HCEC 1CT (cell line): Measurements from ENCODE around the gene DIRAS1.
"Not testable (repeated sequence)": the region's sequence is repeated elsewhere in the genome, so short reads cannot be mapped to it uniquely, and the experiment has no call there.

Experiments
- DNase-seq: peaks from one replicate; pipeline ENCODE4 v3.0.0-alpha.2; 2017

DIRAS1 gene

DNA sequence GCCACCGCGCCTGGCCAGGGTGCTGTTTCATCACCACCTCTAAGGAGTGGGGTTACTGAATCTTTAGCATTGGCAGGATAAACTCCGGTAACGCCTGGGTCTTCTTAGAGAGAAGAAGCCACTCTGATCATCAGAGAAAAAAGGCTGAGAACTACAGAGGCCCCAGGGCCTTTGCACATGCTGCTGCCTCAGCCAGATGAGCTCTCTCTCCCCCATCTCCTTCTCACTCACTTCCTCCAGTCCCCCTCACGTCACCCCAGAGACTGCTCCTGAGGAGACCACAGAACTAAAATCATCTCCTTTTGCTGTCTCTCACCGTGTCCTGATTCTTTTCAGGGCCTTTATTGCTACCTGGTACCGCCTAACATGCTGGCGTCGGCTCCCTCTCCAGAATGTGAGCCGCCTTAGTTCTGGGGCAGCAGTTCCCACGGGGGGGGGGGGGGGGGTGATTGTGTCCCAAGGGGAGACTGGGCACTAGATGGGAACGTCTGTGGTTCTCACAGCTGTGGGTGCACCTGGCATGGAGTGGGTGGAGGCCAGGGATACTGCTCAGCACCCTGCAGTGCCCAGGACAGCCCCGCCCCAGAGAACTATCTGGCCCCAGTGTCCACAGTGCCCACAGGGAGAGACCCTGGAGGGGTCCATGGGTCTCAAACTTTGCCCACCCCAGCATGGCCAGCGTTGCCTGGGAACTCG lies 5.1 kb upstream of the DIRAS1 start:
- no peak for DNase-seq

DNA sequence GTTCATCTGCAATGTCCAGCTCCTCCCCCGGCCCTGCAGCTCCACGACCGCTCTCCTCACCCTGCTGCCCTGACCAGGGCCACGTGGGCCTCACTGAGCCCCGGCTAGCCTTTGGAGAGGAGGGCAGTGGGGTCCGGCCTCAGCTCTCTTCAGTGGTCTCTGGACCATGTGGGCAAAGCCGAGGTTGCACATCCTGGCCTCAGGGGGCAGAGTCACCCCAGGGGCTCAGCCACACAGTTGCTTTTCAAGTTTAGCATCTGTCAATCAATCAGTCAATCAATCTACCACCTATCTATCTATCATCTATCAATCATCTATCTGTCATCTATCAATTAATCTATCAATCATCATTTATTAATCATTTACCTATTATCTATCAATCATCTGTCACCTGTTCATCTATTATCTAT lies 3.0 kb upstream of the DIRAS1 start:
- DNase-seq, result no peak

DNA sequence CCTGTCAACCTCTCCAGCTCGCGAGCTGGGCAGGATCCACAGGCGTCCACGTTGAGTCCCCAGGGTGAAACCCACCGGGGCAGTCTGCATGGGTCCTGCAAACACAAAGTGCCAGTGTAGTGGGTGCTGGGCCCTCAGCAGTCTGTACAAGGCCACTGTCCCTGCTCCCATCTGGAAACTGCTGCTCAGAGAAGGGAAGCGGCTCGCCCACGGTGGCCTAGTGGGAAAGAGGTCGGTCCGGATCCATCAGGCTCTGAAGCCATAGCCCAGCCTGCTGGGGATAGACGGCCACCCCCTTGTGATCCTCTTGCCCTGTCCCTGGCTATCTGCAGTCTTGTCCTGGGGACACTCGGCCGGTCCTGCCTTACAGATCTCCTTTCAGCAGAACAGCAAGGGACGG lies 2.6 kb upstream of the DIRAS1 start:
- no peak for DNase-seq

DNA sequence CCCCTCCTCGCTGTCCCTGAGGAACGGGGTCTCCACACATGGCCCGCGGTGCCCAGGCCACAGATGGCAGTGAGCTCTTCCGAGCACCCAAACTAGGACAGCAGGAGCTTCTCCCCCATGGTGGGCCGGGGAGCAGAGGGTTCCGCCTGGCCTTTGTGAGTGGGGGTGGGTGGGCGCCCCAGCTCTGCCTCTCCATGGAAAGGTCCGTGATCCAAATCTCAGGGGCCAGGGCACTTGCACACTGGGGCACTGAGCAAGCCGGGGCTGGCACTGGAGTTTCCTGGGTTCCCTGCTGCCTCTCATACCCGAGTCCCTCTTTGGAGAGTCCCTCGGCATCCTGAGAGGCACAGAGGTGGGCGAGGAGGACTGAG lies 2.2 kb upstream of the DIRAS1 start:
- no peak for DNase-seq

DNA sequence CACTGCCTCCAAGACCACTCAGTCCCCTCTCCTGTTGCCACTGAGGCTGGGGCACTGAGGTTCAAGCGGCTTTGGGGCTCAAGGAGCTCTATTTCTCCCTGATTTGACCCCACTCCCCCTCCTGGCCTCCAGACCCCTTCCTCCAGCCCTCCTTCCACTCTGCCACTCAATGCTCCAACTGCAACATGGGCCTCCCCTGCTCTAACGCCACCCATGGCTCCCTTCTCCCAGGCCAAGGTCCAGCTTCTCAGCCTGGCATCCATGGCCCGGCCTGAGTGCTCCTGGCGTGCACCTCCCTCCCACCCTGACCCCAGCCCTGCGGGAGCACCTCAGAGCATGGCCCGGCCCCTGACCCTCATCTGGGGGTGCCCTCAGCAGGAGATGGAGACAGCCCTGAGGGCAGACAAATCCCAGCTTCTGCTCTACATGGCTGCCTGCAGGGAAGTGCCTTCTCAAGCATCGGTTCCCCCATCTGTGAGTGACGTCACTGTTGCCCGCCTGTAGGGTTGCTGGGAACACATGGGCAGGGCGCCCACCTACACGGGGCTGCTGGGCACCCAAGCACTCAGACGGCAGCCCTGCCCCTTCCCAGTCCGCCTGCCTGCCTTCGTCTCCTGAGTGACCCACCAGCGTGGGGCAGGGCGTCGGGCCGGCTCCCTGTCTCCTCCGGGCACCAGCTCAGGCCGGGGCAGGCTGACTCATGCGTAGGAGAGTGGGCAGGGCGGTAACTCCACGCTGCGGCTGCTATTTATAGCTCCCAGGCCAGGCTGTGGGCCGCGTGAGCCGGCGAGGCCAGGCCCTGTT lies 1.6 kb upstream of the DIRAS1 start:
- peak; percentile 80 for DNase-seq

DNA sequence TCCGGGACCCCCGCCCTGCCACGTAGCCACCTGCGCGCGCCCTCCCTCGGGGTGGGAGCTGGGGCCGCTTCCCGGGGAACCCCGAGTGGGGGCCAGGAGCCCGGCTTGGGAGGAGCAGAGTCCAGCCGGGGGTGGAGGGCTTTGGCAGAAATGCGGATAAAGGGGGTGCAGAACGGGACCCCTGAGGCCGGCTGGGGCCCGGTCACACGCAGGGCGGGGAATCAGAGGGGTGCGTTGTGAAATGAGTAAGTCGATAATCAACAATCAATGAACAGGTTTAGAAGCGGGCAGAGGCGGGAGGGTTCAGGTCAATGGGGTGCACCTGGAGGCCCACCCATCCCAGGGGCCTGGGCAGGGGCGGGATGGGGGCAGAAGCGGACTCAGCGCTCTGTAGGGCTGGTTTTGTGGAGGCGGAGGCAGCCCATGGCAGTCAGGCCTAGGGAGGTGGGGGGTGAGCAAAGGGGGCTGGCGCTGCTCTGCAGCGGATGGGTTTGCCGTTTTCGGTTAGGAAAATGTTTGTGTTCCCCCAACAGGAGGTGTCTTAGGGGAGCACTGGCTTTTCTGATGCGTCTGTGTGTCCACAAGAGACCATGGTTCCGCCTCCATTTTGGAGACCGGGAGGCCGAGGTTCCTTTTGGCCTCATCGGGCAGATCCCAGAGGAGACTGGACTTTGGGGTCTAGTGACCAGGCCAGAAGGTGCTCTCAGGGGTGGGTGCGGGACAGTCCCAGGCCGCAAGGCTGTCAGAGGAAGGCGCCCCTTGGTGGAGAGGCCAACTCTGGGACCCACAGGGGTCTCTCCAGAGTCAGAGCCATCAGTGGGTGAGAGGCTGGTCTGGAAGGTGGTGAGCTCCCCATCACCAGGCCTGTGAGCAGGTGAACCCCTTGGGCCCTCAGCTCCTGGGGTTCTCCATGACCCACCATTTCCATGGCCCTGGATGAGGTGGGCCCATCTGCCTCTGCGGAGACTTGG lies 683 bp upstream of the DIRAS1 start:
- no peak for DNase-seq

DNA sequence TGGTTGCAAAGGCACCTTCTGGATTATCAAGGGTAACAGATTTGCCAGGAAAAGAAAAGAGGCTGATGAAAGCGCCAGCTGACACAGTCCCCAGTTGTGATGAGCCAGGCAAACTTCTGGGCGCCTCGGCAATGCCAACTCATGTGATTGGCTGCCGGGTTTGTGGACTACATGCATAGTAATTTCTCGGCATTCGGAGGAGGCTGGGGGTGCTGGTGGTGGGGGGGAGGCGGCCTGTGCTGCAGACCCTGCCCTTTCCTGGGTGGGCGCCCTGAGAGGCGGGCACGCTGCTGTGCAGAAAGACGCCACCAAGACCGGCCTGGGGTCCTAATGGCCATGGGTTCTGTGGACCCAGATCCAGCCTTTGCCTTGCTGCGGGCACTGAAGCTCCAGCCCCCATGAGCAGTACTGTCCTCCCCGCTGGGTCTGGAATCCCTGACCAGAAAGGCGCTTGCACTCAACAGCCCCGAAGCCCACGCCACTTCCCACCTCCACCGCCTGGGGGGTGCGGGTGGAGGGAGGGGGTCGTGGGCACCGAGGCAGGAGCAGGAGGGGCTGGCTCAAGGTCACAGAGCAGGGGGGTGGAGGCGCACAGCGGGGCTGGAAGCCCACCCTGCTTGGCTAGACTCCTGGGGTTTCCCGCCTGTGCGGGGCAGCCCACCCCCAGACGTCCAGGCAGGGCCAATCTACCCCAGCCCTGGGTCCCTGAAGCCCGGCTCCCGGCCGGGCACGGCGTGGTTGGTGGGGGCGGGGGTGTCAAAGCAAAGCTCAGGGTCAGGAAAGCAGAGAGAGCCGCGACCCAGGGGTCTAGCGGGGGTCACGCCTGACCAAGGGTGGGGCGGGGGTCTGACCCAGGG lies 1.0 kb downstream of the DIRAS1 start:
- peak; percentile 32 for DNase-seq

DNA sequence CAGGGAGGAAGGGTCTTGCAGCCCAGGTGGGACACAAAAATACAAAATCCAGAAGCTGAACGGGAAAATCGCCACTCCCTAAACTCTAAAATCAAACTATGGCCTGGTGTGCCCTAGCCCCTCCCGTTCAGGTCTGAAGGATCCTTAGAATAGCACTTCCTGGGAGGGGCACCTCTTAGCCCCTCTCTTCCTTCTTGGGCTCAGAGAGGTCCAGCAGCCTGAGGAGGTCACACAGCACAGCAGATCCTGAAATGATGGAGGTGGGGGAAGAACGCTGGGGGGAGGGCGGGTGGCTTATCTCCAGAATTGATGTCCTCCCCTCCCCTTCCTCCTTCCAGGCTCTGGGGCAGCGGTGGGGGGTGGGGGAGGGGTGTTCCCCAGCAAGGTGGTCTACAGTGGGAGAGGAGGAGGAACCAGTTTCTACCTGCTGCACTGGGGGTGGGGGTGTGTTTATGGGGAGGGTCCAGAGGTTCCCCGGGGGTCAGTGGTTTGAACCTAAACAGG lies 1.9 kb downstream of the DIRAS1 start:
- no peak for DNase-seq

DNA sequence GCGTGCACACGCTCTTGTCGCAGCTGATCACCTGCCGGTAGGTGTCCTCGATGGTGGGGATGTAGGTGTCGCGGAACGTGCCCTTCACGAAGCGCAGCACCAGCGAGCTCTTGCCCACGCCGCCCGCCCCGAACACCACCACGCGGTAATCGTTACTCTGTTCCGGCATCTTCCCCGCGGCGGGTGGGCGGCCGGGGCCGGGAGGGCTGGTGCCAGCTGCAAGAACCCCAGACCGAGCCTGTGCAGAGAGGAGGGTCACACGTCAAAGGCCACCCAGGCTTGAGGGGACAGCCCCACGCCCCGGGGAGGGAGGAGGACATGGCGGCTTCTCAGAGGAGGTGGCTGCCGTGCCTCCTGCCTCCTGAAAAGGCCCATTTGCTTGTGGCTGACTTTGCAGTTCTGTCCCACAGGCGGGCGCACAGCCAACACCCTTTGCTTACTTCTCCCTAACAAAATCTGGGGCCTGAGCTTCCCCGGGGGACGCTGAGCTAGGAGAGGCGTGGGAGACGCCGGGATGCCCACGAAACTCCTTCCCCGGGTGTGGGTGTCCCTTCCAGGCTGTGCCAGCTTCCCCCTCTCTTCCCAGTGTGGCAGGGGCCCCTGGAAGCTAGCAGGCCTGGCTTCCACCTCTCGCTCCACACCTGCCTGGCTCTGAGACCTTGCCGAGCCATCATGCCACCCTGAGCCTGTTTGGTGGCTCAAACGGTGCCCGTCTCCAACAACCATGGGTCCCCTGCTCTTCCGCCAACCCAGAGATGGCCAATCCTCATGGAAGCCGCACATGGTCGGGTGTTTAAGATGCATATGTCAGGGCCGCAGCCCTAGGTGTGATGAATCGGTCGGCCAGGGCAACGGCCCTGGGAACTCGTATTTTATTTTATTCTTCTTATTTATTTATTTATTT lies 3.3 kb downstream of the DIRAS1 start:
- no peak for DNase-seq

DNA sequence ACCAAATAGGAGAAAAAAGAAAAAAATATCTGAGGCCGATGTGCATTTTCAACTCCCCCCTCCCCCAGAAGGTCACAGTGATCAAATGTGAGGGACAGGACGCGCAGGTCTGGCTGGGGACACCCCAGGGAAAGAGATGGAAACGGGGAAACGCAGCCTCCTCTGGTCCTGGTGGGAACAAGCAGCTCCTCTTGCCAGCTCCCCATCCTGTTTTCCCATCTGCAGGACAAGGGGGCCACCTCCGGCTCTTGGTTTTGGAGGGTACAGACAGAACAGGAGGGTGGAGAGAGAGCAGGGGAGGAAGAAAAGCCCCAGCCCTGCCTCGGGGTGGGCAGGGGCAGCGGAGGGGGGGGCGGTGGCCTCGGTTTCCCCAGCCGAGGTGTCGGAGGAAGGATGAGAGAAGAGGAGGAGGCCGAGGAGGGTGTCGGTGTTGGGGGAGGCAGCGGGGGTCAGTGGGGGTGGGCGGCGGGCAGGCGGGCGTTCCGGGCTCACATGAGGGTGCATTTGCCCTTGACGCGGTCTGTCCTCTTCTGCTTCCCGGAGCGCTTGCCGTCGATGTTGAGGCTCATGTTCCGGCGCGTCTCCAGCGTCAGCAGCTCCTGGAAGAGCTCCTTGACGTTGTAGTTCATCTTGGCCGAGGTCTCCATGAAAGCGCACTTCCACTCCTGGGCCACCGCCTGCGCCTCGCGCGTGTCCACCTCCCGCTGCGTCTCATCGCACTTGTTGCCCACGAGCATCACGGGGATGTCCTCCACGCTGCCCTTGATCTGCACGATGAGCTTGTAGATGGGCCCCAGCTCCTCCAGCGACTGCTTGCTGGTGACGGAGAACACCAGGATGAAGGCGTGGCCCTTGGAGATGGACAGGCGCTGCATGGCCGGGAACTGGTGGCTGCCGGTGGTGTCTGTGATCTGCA lies 4.2 kb downstream of the DIRAS1 start:
- no peak for DNase-seq

DNA sequence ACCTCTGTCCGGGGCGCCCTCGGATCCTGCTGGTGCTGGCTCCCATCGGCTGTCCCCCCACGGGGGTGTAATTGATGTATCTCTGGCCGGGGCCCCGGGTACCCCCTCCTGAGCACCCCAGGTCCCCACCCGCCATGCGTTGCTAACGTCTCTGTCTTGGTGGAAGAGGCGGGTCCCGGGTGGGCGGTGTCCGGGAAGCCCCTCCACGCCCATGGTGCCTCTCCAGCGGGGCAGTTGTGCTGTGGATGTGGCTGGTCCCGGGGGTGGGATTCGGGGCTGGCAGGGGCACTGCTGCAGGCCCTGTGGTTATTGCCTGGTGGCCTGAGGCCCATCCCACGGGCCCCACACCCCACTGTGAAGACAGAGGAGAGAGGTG lies 4.9 kb downstream of the DIRAS1 start:
- DNase-seq, result no peak

DNA sequence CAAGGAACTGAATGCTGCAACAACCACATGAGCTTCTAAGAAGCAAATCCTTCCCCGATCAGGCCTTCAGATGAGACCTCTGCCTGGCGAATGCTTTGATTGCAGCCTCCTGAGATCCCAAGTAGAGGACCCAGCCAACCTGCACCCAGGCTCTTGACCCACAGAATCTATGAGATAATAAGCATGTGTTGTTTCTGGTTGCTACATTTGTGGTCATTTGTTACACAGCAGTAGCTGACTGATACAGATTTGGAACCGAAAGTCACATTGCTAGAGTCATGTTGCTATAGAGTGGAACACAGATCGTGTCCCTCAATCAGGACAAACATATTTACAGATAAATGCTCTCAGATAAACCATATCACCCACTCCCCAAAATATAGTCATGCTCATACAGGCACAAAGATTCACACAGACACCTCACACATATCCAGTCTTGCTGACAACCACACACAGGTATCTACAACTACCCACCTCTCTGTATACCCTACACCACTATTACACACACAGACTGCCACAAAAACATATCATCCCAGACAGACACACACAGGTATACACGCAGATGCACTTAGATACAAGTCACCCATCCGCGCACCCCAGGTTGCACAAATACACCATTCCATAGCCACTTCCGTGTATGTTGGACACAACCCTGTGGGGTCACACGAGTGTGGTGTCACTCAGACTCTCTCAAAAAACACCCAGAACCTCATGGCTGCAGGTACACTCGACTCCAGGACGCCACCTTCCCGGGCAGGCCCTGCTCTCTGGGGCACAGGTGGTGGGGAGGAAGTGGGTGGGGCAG lies 5.5 kb downstream of the DIRAS1 start:
- DNase-seq, result no peak

DNA sequence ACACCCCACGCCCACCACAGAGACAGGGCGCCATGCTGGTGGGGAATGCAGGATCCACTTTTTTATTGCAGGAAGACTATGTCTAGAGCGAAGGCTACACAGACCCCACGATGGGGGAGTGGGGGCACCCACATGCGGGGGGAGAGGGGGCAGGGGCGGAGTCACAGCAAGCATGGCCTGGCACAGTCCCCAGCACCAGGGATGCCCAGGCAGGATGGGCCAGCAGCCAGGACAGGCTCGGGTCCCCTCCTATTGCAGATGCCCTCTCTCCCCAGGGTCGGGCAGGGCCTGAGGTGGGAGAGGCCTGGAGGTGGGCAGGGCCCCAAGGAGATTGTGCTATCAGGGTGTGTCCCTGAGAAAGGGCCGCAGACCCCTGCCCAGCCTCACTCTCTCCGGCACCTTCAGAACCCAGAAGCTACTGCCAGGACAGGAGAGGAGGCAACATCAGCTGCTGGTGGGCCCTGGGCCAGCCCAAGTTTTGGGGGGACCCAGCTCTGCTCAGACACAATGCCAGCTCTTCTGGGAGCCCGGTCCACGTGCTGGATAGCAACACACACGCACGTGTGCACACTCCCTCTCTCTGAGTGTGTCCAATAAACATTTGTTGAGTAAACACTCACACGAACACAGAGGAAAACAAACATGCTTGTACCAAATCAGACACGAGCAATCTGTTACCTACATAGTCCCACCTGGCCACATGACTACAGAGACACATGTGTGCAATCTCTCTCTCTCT lies 6.5 kb downstream of the DIRAS1 start:
- DNase-seq, result no peak

DNA sequence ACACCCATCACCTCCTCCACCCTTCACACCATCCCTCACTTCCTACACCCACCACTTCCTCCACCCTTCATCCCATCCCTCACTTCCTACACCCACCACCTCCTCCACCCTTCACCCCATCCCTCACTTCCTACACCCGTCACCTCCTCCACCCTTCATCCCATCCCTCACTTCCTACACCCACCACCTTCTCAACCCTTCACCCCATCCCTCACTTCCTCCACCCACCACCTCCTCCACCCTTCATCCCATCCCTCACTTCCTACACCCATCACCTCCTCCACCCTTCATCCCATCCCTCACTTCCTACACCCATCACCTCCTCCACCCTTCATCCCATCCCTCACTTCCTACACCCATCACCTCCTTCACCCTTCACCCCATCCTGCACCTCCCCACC lies 7.1 kb downstream of the DIRAS1 start:
- DNase-seq, result not testable (repeated sequence)

DNA sequence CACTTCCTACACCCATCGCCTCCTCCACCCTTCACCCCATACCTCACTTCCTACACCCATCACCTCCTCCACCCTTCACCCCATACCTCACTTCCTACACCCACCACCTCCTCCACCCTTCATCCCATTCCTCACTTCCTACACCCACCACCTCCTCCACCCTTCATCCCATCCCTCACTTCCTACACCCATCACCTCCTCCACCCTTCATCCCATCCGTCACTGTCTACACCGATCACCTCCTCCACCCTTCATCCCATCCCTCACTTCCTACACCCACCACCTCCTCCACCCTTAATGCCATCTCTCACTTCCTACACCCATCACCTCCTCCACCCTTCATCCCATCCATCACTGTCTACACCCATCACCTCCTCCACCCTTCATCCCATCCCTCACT lies 8.0 kb downstream of the DIRAS1 start:
- not testable (repeated sequence) for DNase-seq

DNA sequence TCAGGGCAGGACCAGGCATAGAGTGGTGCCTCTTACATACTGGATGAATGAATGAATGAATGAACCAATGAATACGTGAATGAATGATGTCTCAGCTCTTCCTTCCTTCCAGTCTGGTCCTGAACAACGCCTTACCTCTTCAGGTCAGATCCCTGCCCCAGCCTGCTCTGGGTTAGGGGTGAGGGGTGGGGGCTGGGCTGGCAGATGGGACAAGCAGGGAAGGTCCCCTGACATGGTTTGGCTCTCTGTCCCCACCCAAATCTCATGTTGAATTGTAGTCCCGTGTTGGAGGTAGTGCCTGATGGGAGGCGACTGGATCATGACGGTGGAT lies 9.3 kb downstream of the DIRAS1 start:
- no peak for DNase-seq

DNA sequence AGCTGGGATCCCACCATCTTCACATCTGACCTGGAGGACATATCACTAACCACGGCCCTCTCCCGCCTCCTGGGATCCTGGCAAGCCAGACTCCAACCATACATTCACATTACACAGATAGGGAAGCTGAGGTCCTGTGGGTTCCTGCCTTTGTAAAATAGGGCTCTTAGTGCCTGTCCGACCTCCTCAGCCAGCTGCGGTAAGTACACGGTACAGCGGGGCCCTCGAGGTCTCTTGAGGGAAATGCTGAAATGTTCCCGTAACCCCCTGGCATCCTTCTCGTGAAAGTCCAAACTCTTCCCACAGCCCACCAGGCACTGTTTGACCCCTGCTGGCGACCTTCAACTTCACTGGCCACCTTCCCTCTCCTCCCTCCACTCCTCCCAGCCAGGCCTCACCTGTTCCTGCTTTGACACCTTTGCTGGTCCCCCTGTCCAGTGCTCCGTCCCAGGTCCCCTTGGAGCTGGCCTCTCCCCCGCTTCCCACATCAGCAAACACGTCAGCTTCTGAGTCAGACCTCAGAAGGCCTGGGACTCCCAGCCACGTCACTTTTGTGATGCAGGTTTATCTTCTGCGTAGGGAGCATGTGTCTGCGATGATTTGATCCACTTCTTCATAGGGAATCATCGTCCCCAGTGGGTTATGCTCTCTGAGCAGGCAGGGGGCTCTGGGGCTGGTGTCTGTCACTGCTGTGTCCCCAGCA lies 9.8 kb downstream of the DIRAS1 start:
- peak; percentile 67 for DNase-seq

DNA sequence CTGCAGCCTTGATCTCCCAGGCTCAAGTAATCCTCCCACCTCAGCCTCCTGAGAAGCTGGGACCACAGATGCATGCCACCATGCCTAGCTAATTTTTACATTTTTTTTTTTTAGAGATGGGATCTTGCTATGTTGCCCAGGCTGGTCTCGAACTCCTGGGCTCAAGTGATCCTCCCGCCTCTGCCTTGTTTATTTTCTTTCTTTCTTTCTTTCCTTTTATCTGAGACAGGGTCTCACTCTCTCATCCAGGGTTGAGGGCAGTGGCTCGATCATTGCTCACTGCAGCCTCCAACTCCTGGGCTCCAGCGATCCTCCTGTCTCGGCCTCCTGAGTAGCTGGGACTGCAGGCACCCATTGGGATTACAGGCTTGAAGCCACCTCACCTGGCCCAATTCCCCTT lies 14.9 kb downstream of the DIRAS1 start:
- no peak for DNase-seq
